ENCODE measurements around the gene GPR142. TPM values are rescaled to one million over a fixed set of nuclear protein-coding genes. Genes with fewer than 3 reads are reported as not detected.

GPR142 gene
- total and polyA plus RNA-seq, 2 of the 8 experiments (the other 6 are each of a cell fraction or from before 2014, with no cell fraction given) = 0.05 TPM; not detected in 1

GRCh38 chr17:74373838-74374606 lies 6.7 kb downstream of the GPR142 start:
- Histone ChIP-seq H2BK12ac (ENCODE audit: low read depth, low read length) (no peak overlapping the region), H2BK20ac (ENCODE audit: low read length) (no peak overlapping the region), H3K27ac (ENCODE audit: low read depth, low read length) (no peak overlapping the region), H3K27me3 (replicated peaks in 1 of 4; ENCODE audit: control insufficient read depth in 3 of 4, extremely low read depth in 1 of 4, insufficient read depth in 3 of 4, low read length in 3 of 4) (peaks cover 0 to 1% (median 0%) of the 10 kb centered on the region in 4 experiments; a peak in 4 of 7 replicates), H2BK15ac (ENCODE audit: low read length) (no peak overlapping the region), H3K4me3 (ENCODE audit: extremely low read depth in 1 of 4, insufficient read depth in 2 of 4, low read depth in 3 of 4, low read length in 4 of 4) (no peak overlapping the region), H3K14ac (ENCODE audit: insufficient read length) (no peak overlapping the region), H3K9me3 (ENCODE audit: insufficient read depth in 2 of 2, low read depth in 1 of 2, low read length in 1 of 2) (peaks cover 0 to 8% of the 10 kb centered on the region in 2 experiments; a peak in 1 of 4 replicates), H2AFZ (ENCODE audit: low read length) (no peak overlapping the region), H3K23me2 (ENCODE audit: low read depth, low read length) (no peaks in the 10 kb centered on the region), H3K4ac (replicated peaks; ENCODE audit: insufficient read length, low read depth, low read length) (no peak overlapping the region), H4K91ac (replicated peaks; ENCODE audit: insufficient read length, low read length) (no peak overlapping the region), H2BK120ac (replicated peaks; ENCODE audit: low read depth, low read length) (no peak overlapping the region), H3K79me1 (ENCODE audit: low read depth, low read length) (no peaks in the 10 kb centered on the region), H3K9ac (replicated peaks in 1 of 4; ENCODE audit: extremely low read depth in 1 of 4, low read depth in 3 of 4, low read length in 3 of 4) (no peak overlapping the region), H3K56ac (replicated peaks; ENCODE audit: insufficient read length, low read depth, low read length) (no peak overlapping the region), H3K18ac (ENCODE audit: extremely low read depth, low read length) (no peak overlapping the region), H4K8ac (ENCODE audit: extremely low read depth, insufficient read depth, low read length) (peak overlapping the region; percentile 16; the same call in 1 of the 2 replicates), H4K20me1 (replicated peaks in 1 of 2; ENCODE audit: control insufficient read depth in 1 of 2, insufficient read depth in 2 of 2, low read length in 2 of 2) (no peaks in the 10 kb centered on the region), H3K23ac (ENCODE audit: insufficient read length) (no peak overlapping the region), H2AK5ac (ENCODE audit: low read depth, low read length) (no peak overlapping the region), H3K36me3 (ENCODE audit: control insufficient read depth in 2 of 4, insufficient read depth in 4 of 4, low read length in 3 of 4) (no peaks in the 10 kb centered on the region), H4K5ac (ENCODE audit: insufficient read length, low read depth, low read length) (no peak overlapping the region), H3K79me2 (ENCODE audit: control insufficient read depth in 1 of 2, insufficient read depth in 2 of 2, low read length in 2 of 2) (no peaks in the 10 kb centered on the region), H2BK5ac (ENCODE audit: low read depth, low read length) (no peak overlapping the region), H3K4me1 (replicated peaks in 1 of 4; ENCODE audit: control insufficient read depth in 3 of 4, insufficient read depth in 4 of 4, low read length in 3 of 4) (peaks cover 0 to 6% (median 3%) of the 10 kb centered on the region in 4 experiments; a peak in 6 of 7 replicates), H3K4me2 (ENCODE audit: insufficient read depth in 1 of 2, low read depth in 2 of 2, low read length in 2 of 2) (no peak overlapping the region)
- ChIA-PET POLR2A (ENCODE audit: partially characterized antibody) (no interaction called here), CTCF (ENCODE audit: partially characterized antibody) (interaction anchor here (0.5 to 4.1 kb wide), 17 partner anchors 9 to 273 kb away, joined by 3 to 25 read pairs (median 4); partner anchors contain the start of genes BTBD17 and CD300A)
- 87% methylated on average over 15 of the region's 15 CpGs; no CpG with 5 or more reads in 1 of the 2 experiments for WGBS, 2 experiments (ENCODE audit: extremely low coverage in 1 of 2, insufficient coverage in 1 of 2, insufficient read length in 1 of 2, insufficient replicate concordance in 2 of 2, low coverage in 1 of 2, low lambda C conversion rate in 2 of 2, missing lambda C conversion rate in 1 of 2)
- no peak for DNase-seq (ENCODE audit: low read depth in 1 of 2, low spot score in 2 of 2)
- no peak for FAIRE-seq
- TF ChIP-seq EGR1 (IDR thresholded peaks at IDR 0.05; ENCODE audit: borderline replicate concordance, low read depth, low read length) (no peak), KDM5A (IDR thresholded peaks at IDR 0.05; ENCODE audit: low read length) (no peak), BACH1 (IDR thresholded peaks at IDR 0.05; ENCODE audit: low read length) (no peak), ASH2L (IDR thresholded peaks at IDR 0.05; ENCODE audit: low read length) (no peak), CHD1 (IDR thresholded peaks at IDR 0.05; ENCODE audit: low read depth, low read length) (no peak), KDM4A (IDR thresholded peaks at IDR 0.05; ENCODE audit: low read depth, low read length, severe bottlenecking) (no peak), TBP (IDR thresholded peaks at IDR 0.05; ENCODE audit: low read depth, low read length) (no peak), CTCF (IDR thresholded peaks at IDR 0.05; ENCODE audit: control extremely low read depth in 1 of 3, insufficient read depth in 1 of 3, low read depth in 1 of 3, low read length in 3 of 3) (no peak), TEAD4 (IDR thresholded peaks at IDR 0.05; ENCODE audit: low read depth, low read length) (no peak)

Measured in H1 (cell line).